ENCODE measurements around the gene RPS6KC1. TPM values are rescaled to one million over a fixed set of nuclear protein-coding genes. Genes with fewer than 3 reads are reported as not detected.
"Not testable (repeated sequence)": the region's sequence is repeated elsewhere in the genome, so short reads cannot be mapped to it uniquely, and the experiment has no call there.

The RPS6KC1 gene
- total RNA-seq, 1 experiment from 2014 or later = 11.6 TPM

DNA sequence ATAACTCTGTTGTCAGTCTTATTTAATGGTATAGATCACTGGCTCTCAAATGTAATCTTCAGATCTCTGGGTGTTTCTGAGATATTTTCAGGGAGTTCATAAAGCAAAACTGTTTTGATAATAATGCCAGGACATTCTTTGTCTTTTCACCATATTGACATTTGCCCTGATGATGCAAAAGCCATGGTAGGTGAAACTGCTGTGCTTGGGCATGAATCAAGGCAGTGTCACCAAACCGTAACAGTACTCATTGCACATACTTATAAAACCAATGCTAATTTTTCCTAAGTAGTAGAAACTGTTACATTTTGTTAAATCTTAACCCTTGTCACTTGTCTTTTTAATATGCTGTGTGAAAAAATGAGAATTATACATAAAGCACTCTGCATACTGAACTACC lies 76.0 kb downstream of the RPS6KC1 start:
- no peak for DNase-seq (ENCODE audit: low read depth)
- in situ Hi-C loops (cut with HindIII; ENCODE audit: low pct_unique_long_range_greater_than_20kb, low sequenced_read_pairs) = no loop called here

DNA sequence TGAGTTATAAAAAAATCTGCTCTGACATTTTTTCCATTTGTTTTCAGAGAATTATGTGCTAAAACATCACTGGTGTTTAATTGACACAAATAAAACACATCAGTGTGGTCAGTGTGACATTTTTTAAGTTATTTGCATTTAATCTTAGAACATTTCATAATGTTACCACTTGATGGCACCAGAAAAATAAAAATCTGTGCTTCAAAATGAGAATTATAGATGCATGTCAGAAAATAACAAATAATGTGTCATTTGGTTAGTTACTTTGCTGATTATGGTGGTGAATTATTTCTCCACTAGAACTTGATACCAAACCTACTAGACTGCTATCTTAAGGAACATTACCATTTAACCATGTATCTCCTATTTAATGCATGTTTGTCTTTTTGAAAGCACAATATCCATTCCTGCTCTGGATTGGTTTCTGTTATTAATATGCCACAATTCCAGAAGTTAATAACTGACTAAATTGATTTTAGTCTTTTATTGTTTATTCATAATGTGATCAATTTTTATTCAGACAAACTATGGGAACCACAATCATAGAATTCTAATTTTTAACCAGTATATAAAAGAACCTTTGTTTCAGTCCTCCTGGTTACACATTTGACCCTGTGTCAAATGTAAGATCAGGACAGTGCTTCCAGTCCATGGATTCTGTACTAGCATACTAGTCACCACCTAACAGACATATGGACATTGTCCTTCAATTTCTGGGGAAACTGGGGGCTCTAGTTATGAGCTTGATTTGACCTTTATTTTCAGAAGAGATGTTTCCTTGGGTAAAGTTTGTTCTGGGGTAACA lies 81.0 kb downstream of the RPS6KC1 start:
- no peak for DNase-seq (ENCODE audit: low read depth)
- in situ Hi-C loops (cut with HindIII; ENCODE audit: low pct_unique_long_range_greater_than_20kb, low sequenced_read_pairs) = no loop called here

DNA sequence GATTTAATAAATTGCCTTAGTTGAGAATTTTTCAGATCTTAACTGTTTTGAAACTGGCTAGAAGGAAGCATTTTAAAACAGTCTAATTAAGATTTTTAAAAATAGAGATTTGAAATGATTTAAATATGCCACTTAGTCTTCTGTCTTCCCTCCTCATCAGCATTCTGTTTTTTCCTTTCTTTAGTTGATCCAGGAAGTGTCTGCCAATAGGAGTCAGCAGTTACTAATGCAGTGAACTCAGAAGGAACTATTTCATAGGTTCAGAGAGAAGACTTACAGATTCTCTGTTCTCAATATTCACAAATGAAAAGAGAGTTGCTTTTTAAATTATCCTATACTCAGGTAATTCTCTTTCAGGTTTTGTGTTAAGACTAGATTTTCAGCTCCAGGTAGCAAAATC lies 84.5 kb downstream of the RPS6KC1 start:
- no peak for DNase-seq (ENCODE audit: low read depth)
- in situ Hi-C loops (cut with HindIII; ENCODE audit: low pct_unique_long_range_greater_than_20kb, low sequenced_read_pairs) = no loop called here

DNA sequence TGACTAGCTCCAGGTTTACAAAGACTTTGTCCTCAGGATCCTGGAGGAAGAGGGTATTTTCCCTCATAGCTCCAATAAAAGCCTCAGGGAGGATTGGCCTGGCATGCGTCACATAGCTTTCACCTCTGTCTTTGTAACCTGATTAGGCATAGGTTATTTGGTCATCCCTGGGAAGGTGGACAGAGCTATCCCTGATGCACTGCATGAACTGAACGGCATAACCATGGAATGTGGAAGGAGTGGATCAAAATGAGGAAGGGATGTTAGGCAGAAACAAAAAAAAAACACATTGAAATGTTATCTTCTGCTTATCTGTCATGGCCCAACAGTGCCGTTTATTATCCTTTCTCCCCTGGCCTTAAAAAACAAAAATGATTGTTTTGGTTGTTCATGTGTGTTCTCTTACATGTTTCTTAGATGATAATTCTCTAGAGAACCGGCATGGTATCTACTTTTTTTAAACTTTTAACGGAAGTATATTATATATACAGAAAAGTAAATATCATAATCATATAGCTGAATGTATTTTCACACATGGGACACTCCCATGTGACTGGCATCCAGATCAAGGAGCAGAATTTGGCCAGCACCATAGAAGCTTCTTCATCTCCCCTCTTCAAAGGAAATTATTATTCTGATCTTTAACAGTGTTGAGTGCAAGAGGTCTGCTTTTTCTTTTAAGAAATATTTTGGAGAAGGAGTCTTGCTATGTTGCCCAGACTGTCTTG lies 85.3 kb downstream of the RPS6KC1 start:
- in situ Hi-C loops (cut with HindIII; ENCODE audit: low pct_unique_long_range_greater_than_20kb, low sequenced_read_pairs) = no loop called here
- DNase-seq (ENCODE audit: low read depth) = no peak

DNA sequence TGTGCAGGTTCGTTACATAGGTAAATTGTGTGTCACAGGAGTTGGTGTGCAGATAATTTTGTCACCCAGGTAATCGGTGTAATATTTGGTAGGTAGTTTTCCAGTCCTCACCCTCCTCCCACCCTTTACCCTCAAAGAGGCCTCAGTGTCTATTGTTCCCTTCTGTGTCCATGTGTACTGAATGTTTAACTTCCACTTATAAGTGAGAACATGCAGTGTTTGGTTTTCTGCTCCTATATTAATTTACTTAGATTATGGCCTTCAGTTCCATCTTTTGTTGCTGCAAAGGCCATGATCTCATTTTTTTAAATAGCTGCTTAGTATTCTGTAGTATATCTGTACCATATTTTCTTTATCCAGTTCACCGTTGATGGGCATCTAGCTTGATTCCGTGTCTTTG lies 87.3 kb downstream of the RPS6KC1 start:
- in situ Hi-C loops (cut with HindIII; ENCODE audit: low pct_unique_long_range_greater_than_20kb, low sequenced_read_pairs) = no loop called here
- no peak for DNase-seq (ENCODE audit: low read depth)

DNA sequence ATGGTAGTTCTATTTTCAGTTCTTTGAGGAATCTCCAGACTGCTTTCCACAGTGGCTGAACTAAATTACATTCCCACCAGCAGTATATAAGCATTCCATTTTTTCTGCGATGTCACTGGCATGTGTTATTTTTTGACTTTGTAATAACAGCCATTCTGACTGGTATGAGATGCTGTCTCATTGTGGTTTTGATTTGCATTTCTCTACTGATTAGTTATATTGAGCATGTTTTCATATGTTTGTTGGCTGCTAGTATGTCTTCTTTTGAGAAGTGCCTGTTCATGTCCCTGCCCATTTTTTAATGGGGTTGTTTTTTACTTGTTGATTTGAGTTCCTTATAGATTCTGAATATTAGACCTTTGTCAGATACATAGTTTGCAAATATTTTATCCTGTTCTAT lies 87.9 kb downstream of the RPS6KC1 start:
- peak; percentile 34 for DNase-seq (ENCODE audit: low read depth)
- in situ Hi-C loops (cut with HindIII; ENCODE audit: low pct_unique_long_range_greater_than_20kb, low sequenced_read_pairs) = no loop called here

DNA sequence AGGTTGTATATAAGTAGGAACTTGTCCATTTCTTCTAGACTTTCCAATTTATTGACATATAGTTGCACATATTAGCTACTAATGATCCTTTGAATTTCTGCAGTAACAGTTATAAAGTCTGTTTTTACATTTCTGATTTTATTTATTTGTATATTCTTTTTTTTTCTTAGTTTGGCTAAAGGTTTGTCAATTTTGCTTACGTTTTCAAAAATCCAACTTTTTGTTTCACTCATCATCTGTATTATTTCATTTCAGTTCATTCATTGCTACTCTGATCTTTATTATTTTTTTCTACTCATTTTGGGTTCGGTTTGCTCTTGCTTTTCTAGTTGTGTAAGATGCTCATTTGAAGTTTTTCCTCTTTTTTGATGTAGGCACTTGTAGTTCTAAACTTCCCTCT lies 97.9 kb downstream of the RPS6KC1 start:
- in situ Hi-C loops (cut with HindIII; ENCODE audit: low pct_unique_long_range_greater_than_20kb, low sequenced_read_pairs) = no loop called here
- DNase-seq (ENCODE audit: low read depth) = no peak

DNA sequence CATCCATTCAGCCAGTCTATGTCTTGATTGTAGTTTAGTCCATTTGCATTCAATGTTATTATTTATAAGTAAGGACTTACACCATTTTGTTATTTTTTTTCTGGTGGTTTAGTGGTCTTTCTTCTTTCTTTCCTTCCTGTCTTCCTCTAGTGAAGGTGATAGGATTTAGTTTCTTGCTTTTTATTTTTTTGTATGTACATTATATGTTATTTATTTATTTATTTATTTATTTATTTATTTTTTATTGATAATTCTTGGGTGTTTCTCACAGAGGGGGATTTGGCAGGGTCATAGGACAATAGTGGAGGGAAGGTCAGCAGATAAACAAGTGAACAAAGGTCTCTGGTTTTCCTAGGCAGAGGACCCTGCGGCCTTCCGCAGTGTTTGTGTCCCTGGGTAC lies 99.0 kb downstream of the RPS6KC1 start:
- in situ Hi-C loops (cut with HindIII; ENCODE audit: low pct_unique_long_range_greater_than_20kb, low sequenced_read_pairs); DNase-seq (ENCODE audit: low read depth): not testable (repeated sequence)

DNA sequence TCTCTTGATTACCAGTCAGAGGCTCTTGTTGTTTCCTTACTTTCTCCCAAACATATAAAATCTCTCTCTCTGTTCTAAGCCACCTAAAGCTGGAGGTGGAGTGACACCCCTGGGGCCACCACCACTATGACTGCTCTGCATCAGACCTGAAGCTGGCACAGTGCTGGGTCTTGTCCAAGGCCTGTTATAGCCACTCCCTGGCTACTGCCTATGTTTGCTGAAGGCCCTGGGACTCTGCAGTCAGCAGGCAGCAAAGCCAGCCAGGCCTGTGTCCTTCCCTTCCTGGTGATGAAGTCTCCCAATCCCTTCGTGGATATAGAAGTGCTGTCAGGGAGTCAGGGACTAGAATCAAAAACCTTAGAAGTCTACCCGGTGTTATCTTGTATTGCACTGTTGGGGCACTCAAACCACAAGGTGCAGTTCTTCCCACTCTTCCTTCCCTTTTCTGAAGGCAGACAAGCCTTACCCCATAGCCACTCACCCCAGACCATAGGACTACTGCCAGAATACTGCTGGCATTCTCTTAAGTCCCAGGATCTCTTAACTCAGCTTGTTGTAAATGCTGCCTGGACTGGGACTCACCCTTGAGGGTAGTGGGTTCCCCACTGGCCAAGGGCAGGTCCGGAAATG lies 103.1 kb downstream of the RPS6KC1 start:
- in situ Hi-C loops (cut with HindIII; ENCODE audit: low pct_unique_long_range_greater_than_20kb, low sequenced_read_pairs) = no loop called here
- DNase-seq (ENCODE audit: low read depth) = no peak

DNA sequence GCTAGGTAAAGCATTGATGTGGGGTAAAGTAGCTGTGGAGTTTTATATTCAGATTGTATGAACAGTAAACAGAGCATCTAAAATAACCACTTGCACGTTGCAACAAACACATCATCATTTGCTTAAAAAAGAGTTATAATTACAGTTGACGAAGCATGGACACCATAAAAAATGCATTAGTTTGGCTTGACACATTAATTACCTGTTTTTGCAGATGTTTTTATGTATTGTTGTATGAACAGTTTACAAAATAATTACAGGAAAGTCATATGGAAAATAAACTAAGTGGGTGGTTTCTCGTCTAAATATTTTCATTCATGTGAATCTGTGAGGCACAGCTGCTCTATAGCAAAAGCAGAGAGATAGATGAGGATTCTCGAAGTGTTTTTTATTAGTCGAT lies 108.3 kb downstream of the RPS6KC1 start:
- in situ Hi-C loops (cut with HindIII; ENCODE audit: low pct_unique_long_range_greater_than_20kb, low sequenced_read_pairs) = no loop called here
- DNase-seq (ENCODE audit: low read depth) = no peak

DNA sequence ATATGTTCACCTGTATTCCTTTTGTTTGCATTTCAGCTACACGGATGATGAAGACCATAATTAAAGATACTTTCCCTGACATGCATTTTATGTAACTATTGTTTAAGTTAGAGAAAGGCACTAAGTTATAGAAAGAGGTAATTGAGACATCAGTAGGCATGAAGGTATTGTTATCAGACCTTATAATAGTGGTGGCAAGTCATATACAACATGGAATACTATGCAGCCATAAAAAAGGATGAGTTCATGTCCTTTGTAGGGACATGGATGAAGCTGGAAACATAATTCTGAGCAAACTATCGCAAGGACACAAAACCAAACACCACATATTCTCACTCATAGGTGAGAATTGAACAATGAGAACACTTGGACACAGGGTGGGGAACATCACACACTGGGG lies 109.4 kb downstream of the RPS6KC1 start:
- DNase-seq (ENCODE audit: low read depth); in situ Hi-C loops (cut with HindIII; ENCODE audit: low pct_unique_long_range_greater_than_20kb, low sequenced_read_pairs): not testable (repeated sequence)

DNA sequence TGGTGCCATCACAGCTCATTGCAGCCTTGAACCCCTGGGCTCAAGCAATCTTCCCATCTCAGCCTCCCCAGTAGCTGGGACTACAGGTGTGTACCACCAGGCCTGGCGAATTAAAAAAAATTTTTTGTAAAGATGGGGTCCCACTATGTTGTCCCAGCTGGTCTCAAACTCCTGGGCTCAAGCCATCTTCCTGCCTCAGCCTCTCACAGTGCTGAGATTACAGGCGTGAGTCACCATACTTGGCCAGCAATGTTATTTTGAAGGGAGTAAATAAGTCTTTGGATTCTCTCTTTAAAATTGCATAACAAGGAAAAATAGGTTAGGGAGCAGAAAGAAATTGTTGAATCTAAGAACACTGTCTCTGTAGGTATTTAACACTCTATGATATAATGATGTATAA lies 111.3 kb downstream of the RPS6KC1 start:
- in situ Hi-C loops (cut with HindIII; ENCODE audit: low pct_unique_long_range_greater_than_20kb, low sequenced_read_pairs) = no loop called here
- no peak for DNase-seq (ENCODE audit: low read depth)

DNA sequence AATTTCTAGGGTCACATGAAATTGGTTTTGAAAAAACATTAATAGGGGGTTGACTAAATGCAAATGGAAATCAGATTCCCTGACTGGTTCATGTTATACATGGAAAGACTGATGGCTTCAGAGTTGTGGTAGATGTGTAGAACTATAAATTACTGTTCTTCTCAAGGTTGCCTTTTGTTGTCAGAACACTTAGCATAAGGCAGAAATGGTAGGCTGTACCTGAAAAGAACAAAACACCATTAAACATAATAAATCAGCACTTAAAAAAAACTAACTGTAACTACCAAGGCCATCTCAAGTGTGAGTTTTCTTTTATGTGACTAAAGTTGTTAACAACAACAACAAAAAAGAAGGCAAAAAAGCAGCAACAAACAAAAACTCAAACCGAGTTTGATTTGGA lies 111.8 kb downstream of the RPS6KC1 start:
- DNase-seq (ENCODE audit: low read depth) = no peak
- in situ Hi-C loops (cut with HindIII; ENCODE audit: low pct_unique_long_range_greater_than_20kb, low sequenced_read_pairs) = no loop called here

DNA sequence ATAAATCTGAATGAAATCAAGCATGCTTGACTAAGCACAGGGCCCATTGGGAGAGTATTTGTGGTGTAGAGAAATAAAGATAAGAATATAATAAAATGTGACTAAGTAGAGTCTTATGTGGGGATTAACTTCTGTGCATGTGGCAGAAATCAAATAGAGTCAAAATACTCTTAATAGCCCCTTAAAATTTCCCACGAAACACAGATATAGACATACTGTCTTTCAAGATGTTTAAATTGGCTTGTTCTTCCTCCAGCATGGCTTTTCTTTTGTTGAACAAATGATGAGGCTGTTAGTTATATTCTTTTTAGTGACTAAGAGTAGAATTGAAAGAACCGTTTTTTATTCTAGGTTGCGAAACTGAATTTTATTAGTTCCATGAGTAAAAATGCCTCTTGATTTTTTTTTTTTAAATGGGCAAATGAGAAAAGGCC lies 112.3 kb downstream of the RPS6KC1 start:
- no peak for DNase-seq (ENCODE audit: low read depth)
- in situ Hi-C loops (cut with HindIII; ENCODE audit: low pct_unique_long_range_greater_than_20kb, low sequenced_read_pairs) = no loop called here

DNA sequence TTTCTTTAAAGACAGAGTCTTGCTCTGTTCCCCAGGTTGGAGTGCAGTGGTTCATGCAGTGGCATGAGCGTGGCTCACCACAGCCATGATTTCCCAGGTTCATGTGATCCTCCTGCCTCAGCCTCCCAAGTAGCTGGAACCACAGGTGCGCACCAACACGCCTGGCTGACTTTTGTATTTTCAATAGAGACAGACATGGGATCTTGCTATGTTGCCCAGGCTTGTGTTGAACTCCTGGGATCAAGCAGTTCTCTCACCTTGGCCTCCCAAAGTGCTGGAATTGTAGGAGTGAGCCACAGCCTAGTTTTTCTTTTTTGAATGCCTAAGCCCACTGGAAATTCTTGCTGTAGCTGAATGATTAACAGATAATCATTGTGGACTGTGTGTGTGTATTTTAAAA lies 113.5 kb downstream of the RPS6KC1 start:
- no peak for DNase-seq (ENCODE audit: low read depth)
- in situ Hi-C loops (cut with HindIII; ENCODE audit: low pct_unique_long_range_greater_than_20kb, low sequenced_read_pairs) = no loop called here

DNA sequence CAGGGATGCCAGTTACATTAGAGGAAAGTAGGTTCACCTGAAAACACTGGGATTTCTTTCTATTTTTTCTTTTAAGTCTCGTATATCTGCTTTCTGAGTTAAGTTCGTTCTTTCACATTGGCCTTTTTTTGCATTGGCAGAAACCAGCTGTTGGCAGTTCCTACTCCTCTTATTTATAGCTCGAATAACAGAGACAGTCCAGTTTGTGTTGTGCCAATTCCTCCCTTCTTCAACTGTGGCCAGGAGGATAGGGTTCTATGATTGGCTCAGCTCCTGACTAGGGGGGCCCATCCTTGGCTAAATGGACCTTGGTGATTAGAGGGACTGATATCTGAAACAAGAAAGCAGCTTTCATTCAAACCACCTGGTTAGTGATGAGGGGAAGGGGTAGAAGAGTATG lies 115.8 kb downstream of the RPS6KC1 start:
- in situ Hi-C loops (cut with HindIII; ENCODE audit: low pct_unique_long_range_greater_than_20kb, low sequenced_read_pairs) = no loop called here
- no peak for DNase-seq (ENCODE audit: low read depth)

DNA sequence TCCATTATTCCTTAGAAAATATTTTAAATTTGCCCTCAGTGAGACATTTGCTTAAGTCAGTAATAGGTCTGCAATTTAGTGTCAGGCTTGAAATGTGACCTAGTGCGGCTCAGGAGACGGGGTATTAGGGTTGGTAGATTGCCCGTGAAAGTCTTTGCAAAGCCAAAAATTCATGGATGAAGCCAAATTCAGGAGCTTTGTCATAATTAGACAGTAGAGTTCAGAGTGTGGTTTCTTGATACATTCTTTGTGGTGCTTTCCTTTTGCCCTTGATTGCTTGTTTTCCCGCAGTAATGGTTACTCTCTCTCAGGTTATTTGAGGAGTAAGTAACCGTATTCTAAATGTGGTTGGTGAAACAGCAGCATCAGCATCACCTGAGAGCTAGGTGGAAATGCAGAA lies 120.7 kb downstream of the RPS6KC1 start:
- in situ Hi-C loops (cut with HindIII; ENCODE audit: low pct_unique_long_range_greater_than_20kb, low sequenced_read_pairs) = no loop called here
- no peak for DNase-seq (ENCODE audit: low read depth)

DNA sequence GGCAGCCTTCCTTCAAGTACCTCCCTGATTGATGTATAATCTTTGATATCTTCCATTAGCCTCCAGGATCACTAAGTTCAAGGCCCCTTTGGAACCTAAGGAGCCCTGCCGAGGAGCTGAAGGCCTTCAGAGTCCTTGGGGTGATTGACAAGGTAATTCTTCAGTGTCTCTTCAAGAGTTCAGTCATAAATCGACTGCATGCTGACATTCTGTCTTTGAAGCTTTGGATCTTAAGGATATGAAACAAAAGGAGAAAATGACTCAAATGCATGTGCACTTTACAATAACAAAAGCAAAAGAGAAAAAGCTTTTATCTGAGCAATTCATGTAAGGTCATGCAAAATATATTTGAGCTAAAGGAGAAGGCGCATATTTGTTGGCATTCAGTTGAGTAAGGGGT lies 125.3 kb downstream of the RPS6KC1 start:
- no peak for DNase-seq (ENCODE audit: low read depth)
- in situ Hi-C loops (cut with HindIII; ENCODE audit: low pct_unique_long_range_greater_than_20kb, low sequenced_read_pairs) = no loop called here

DNA sequence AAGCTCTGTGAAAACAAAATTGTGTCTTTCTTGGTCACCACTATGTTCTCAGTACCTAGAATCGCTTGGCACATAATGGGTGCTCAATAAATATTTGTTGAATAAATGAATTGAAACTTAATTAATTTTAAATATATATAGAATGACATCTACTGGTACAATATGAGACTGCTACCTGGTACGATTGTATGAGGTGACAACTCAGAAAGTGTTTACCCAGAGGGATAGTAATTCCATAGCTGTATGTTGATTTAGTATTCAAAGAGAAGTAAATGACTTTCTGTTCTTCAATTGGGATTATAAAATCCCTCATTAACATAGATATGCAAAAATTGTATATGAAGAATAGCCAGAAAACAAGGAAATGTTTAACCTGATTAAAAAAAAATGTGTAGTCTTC lies 128.7 kb downstream of the RPS6KC1 start:
- no peak for DNase-seq (ENCODE audit: low read depth)
- in situ Hi-C loops (cut with HindIII; ENCODE audit: low pct_unique_long_range_greater_than_20kb, low sequenced_read_pairs) = no loop called here

All from Caki2 (cell line).